AG09309 (cell line): ENCODE results near the gene SMIM9.
A peak's percentile ranks its signal among the peaks of the same experiment; 100 is the strongest.
"Not testable (repeated sequence)": the region's sequence is repeated elsewhere in the genome, so short reads cannot be mapped to it uniquely, and the experiment has no call there.

Source experiments
- DNase-seq: peaks from one replicate; pipeline ENCODE4 v3.0.0-alpha.2; 2010; ENCODE audit warnings: low read depth
- H3K4me3 ChIP-seq: 2 replicates; pipeline ENCODE4 v1.5.1; 2011; ENCODE audit warnings: mild to moderate bottlenecking, low read depth, low read length, moderate library complexity; ENCODE audit not compliant: control insufficient read depth
- TF ChIP-seq, protein P1 (sequence below): IDR thresholded peaks from 2 replicates; pipeline ENCODE4 v1.5.1; 2011; ENCODE audit warnings: mild to moderate bottlenecking, low read depth, low read length, inconsistent platforms; ENCODE audit not compliant: insufficient read depth, control insufficient read depth; ENCODE audit errors: missing control alignments

Gene SMIM9

DNA sequence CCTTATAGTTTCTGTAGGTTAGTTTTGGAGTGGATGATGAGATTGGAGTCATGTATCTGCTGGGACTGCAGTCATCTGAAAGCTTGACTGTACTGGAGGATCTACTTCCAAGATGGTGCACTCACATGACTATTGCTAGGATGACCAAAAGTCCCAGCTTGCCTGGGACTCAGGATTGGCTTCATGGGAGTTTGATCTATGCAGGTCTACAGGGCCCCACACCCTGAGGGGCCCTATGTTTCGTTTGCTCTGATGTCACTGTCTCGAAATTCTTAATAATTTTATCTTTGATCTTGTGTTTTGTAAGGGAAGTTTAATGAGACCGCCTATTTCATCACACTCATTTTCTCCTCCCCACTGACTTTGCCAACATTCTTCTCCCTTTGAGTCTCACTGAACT is at the start of gene SMIM9:
Gene SMIM9 (minus strand): TSS at position 101 of the 400 bp plus-strand sequence. CDS start 3,806 bp downstream, outside the sequence.
- TF ChIP-seq, protein P1, sequence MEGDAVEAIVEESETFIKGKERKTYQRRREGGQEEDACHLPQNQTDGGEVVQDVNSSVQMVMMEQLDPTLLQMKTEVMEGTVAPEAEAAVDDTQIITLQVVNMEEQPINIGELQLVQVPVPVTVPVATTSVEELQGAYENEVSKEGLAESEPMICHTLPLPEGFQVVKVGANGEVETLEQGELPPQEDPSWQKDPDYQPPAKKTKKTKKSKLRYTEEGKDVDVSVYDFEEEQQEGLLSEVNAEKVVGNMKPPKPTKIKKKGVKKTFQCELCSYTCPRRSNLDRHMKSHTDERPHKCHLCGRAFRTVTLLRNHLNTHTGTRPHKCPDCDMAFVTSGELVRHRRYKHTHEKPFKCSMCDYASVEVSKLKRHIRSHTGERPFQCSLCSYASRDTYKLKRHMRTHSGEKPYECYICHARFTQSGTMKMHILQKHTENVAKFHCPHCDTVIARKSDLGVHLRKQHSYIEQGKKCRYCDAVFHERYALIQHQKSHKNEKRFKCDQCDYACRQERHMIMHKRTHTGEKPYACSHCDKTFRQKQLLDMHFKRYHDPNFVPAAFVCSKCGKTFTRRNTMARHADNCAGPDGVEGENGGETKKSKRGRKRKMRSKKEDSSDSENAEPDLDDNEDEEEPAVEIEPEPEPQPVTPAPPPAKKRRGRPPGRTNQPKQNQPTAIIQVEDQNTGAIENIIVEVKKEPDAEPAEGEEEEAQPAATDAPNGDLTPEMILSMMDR = no peak
- DNase-seq = no peak

DNA sequence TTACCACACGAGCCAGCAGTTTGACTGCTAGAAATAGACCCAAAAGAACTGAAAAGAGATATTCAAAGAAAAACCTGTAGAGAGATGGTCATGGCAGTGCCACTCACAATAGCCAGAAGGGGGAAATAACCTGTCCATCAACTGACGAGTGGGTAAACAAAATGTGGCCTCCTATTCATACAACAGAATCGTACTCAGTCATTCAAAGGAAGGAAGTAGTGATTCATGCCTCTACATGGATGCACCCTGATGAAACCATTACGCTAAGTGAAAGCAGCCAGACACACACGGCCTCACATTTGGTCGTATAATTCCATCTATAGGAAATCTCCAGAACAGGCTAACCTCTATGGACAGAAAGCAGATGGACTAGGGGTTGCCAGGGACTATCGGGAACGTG is 49.6 kb upstream of the SMIM9 start:
- DNase-seq = not testable (repeated sequence)

More for the DNA sequence above, at the start of gene SMIM9:
- H3K4me3 ChIP-seq = no peak within 1 kb of the TSS

DNA sequence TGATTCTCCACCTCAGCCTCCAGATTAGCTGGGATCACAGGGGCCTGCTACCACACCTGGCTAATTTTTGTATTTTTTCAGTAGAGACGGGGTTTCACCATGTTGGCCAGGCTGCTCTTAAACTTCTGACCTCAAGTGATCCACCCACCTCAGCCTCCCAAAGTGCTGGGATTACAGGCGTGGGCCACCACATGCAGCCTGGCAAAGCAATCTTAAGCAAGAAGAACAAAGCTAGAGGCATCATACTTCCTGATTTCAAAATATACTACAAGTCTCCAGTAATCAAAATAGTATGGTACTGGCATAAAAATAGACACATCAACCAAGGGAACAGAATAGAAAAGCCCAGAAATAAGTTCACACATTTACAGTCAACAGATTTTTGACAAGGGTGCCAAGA is 38.9 kb upstream of the SMIM9 start:
- no peak for DNase-seq
- no peak overlapping the region for H3K4me3 ChIP-seq
- TF ChIP-seq, protein P1 = no peak

More for the DNA sequence above, 49.6 kb upstream of the SMIM9 start:
- H3K4me3 ChIP-seq = not testable (repeated sequence)

DNA sequence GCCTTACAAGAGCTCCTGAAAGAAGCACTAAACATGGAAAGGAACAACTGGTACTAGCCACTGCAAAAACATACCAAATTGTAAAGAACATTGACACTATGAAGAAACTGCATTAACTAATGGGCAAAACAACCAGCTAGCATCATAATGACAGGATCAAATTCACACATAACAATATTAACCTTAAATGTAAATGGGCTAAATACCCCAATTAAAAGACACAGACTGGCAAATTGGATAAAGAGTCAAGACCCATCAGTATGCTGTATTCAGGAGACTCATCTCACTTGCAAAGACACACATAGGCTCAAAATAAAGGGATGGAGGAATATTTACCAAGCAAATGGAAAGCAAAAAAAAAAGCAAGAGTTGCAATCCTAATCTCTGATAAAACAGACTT is 34.1 kb upstream of the SMIM9 start:
- not testable (repeated sequence) for DNase-seq, H3K4me3 ChIP-seq

DNA sequence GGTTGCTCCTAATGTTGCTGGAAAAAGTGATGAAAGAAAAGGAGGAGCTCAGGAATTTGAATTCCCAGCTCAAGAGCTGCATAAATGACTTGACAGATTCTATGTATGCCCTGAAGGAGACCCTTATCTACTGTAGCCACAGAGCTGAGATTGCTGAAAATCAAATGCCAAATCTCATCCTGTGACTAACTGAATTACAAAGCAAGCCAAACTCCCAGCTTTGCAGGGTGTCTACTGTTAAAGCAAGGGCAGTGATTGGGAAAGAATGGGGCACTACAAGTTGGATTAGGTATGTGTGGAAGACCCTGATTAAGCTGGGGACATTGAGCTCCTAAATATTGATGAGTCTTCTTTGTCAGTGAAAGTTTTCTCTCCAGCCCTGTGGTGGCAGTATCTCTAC is 20.8 kb upstream of the SMIM9 start:
- TF ChIP-seq, protein P1 = no peak
- no peak overlapping the region for H3K4me3 ChIP-seq
- DNase-seq = no peak

DNA sequence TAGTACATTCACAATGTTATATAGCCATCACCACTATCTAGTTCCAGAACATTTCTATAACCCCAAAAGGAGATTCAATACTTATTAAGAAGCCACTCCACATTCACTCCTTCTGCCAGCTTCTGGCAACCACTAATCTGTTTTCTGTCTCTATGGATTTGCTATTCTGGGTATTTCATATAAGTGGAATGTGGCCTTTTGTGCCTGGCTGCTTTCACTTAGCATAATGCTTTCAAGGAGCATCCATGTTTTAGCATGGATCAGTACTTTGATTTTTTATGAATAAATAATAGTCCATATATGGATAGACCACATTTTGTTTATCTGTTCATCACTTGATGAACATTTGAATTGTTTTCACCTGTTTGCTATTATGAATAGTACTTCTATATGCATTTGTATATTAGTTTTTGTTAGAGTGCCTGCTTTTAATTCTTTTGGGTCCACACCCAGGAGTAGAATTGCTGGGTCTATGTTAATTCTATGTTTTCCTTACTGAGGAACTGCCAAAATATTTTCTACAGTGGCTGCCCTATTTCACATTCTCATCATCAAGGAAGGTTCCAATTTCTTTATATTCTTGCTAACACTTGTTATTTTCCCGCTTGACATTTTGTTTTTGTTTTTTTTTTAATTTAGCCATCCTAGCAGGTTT is 16.6 kb upstream of the SMIM9 start:
- no peak for DNase-seq
- no peak overlapping the region for H3K4me3 ChIP-seq
- TF ChIP-seq, protein P1 = no peak

DNA sequence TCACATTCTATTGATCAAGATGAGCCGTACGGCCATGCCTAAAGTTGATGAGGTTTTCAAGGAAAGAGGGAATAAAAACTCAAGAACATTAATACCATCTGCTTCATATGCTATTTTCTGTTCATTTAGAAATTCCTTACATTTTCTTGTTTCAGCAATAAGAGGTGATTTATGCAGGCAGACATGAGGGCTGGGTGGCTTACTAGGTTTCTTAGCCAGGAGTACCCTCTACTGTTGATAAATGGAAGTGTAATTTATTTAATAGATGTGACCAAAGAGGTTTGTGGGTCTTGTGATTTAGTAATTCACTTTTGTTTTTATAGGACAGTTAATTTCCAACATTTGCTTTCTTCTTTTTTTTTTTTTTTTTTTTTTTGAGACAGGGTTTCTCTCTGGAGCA is 6.4 kb upstream of the SMIM9 start:
- TF ChIP-seq, protein P1 = peak; percentile 52
- no peak overlapping the region for H3K4me3 ChIP-seq
- DNase-seq = peak; percentile 41

DNA sequence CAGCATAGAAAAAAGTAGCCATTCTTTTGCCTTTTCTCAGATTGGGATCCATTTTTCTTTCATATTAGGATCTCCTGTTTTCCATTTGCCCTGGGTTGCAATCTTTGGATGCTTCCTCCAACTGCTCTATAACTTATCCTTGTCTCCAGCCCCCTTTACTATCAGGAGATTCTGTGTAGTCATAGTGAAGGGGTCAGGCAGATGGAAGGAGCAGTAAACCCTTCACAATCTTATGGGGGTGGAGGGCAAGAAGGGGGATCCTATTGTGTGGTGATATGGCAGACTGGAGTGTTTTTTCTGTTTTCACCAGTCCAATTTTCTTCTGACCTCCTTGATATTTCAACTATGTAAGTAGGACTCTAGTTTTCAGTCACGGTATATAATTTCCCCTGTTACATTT is 1.7 kb upstream of the SMIM9 start:
- H3K4me3 ChIP-seq = no peak overlapping the region
- TF ChIP-seq, protein P1 = no peak
- no peak for DNase-seq
